K562 (cell line): ENCODE results near the gene CAPN8.

Source experiments
- CEBPZ ChIP-seq: fragments of 150-350 bp; IDR thresholded peaks from 2 replicates; pipeline ENCODE4 v1.6.1; 2014; ENCODE audit warnings: low read depth, mild to moderate bottlenecking, low read length, borderline replicate concordance
- CTCF ChIP-seq, 3 experiments: IDR thresholded peaks in 2 of 3; conservative IDR thresholded peaks in 1 of 3; 2 replicates each; pipeline ENCODE4 v1.5.1; 2011 to 2012; ENCODE audit warnings: low read length in 3 of 3, mild to moderate bottlenecking in 3 of 3, control low read depth in 2 of 3, improper control_type of control experiment in 1 of 3, inconsistent platforms in 1 of 3, low read depth in 1 of 3, mixed read lengths in 1 of 3, moderate library complexity in 1 of 3; ENCODE audit not compliant: insufficient read depth in 2 of 3
- ERF ChIP-seq: fragments of 450-650 bp; formaldehyde crosslinking; IDR thresholded peaks from 2 replicates; pipeline ENCODE4 v1.4.0; 2020; ENCODE audit warnings: mild to moderate bottlenecking, mixed read lengths
- ESRRA ChIP-seq: fragments of 450-650 bp; IDR thresholded peaks from 2 replicates; pipeline ENCODE4 v1.6.1; 2014; ENCODE audit warnings: low read depth, mild to moderate bottlenecking, moderate library complexity, borderline replicate concordance
- GABPB1 ChIP-seq: sonication (generic); formaldehyde crosslinking; IDR thresholded peaks from 2 replicates; pipeline ENCODE4 v1.8.0; 2022; ENCODE audit warnings: mild to moderate bottlenecking, missing genetic modification reagents
- GTF2B ChIP-seq: IDR thresholded peaks from 2 replicates; pipeline ENCODE4 v1.6.1; 2011; ENCODE audit not compliant: insufficient read length; ENCODE audit errors: extremely low read depth
- PCBP1 ChIP-seq: fragments of 200-400 bp; formaldehyde crosslinking; IDR thresholded peaks from 2 replicates; pipeline ENCODE4 v1.6.1; 2018; ENCODE audit warnings: mild to moderate bottlenecking, low read depth, low read length; ENCODE audit not compliant: poor library complexity, severe bottlenecking
- POLR2A ChIP-seq: fragments of 450-650 bp; conservative IDR thresholded peaks from 2 replicates; pipeline ENCODE4 v1.6.1; 2016
- TCF7L2 ChIP-seq: fragments of 150-350 bp; IDR thresholded peaks from 2 replicates; pipeline ENCODE4 v1.6.1; 2016; ENCODE audit warnings: low read depth, mild to moderate bottlenecking, low read length, moderate library complexity
- ZBTB11 ChIP-seq, 3 experiments: fragments of 200-800 bp in 1 of 3; fragments of 250-450 bp in 1 of 3; fragments of 450-650 bp in 1 of 3; sonication (Bioruptor Pico) in 1 of 3; sonication (Bioruptor generic) in 1 of 3; formaldehyde crosslinking in 1 of 3; IDR thresholded peaks; 2 replicates each; pipeline versions ENCODE4 v1.6.1 to v1.8.0; 2016 to 2022; ENCODE audit warnings: mild to moderate bottlenecking in 2 of 3, missing genetic modification characterization in 2 of 3, missing compliant biosample characterization in 1 of 3, moderate library complexity in 1 of 3
- ZSCAN29 ChIP-seq: fragments of 450-650 bp; IDR thresholded peaks from 2 replicates; pipeline ENCODE4 v1.6.1; 2017

- TF ChIP-seq POLR2A (no peak), PCBP1 (no peak), ESRRA (no peak), CEBPZ (no peak), ZBTB11 (CRISPR knock-in tag; IDR thresholded peaks at IDR 0.05) (no peak), CTCF (IDR thresholded peaks at IDR 0.05 in 2 of 3, conservative IDR thresholded peaks at IDR 0.05 in 1 of 3; ENCODE audit: insufficient read depth in 2 of 3, low read depth in 1 of 3, low read length in 3 of 3) (no peak), ERF (CRISPR knock-in tag) (no peak), ZSCAN29 (no peak), GTF2B (no peak), GABPB1 (CRISPR knock-in tag) (no peak), TCF7L2 (no peak)
Measured at GRCh38 chr1:223704921-223705878, 39.7 kb upstream of the CAPN8 start.
